GM20000 (cell line): ENCODE data around the gene HNRNPA2B1.

Source experiments
- DNase-seq: peaks from one replicate; pipeline ENCODE4 v3.0.0; 2012; ENCODE audit warnings: low spot score
- TF ChIP-seq, protein P1 (sequence below): IDR thresholded peaks from 2 replicates; pipeline ENCODE4 v1.5.1; 2012; ENCODE audit warnings: mild to moderate bottlenecking, control low read depth; ENCODE audit errors: extremely low read depth, missing control alignments

The HNRNPA2B1 gene

GRCh38 chr7:26147030-26147429 lies 53.5 kb downstream of the HNRNPA2B1 start:
- TF ChIP-seq, protein P1, sequence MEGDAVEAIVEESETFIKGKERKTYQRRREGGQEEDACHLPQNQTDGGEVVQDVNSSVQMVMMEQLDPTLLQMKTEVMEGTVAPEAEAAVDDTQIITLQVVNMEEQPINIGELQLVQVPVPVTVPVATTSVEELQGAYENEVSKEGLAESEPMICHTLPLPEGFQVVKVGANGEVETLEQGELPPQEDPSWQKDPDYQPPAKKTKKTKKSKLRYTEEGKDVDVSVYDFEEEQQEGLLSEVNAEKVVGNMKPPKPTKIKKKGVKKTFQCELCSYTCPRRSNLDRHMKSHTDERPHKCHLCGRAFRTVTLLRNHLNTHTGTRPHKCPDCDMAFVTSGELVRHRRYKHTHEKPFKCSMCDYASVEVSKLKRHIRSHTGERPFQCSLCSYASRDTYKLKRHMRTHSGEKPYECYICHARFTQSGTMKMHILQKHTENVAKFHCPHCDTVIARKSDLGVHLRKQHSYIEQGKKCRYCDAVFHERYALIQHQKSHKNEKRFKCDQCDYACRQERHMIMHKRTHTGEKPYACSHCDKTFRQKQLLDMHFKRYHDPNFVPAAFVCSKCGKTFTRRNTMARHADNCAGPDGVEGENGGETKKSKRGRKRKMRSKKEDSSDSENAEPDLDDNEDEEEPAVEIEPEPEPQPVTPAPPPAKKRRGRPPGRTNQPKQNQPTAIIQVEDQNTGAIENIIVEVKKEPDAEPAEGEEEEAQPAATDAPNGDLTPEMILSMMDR = no peak
- no peak for DNase-seq

DNA sequence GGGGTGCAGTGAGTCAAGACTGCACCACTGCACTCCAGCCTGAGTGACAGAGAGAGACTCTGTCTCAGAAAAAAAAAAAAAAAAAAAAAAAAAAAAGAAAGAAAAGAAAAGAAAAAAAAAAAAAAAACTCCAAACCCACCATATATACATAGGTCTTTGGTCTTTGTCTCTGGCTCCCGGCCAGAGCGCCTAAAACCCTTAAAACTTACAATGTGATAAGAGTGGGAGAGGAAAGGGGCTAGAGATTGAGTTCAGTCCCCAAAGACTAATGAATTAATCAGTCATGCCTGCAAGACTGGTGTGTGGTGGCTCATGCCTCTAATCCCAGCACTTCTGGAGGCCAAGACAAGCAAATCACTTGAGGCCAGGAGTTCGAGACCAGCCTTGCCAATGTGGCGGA lies 55.3 kb downstream of the HNRNPA2B1 start:
- no peak for DNase-seq

GRCh38 chr7:26144184-26145080 lies 56.1 kb downstream of the HNRNPA2B1 start:
- TF ChIP-seq, protein P1 = no peak

More for the DNA sequence above, 55.3 kb downstream of the HNRNPA2B1 start:
- TF ChIP-seq, protein P1 = no peak

DNA sequence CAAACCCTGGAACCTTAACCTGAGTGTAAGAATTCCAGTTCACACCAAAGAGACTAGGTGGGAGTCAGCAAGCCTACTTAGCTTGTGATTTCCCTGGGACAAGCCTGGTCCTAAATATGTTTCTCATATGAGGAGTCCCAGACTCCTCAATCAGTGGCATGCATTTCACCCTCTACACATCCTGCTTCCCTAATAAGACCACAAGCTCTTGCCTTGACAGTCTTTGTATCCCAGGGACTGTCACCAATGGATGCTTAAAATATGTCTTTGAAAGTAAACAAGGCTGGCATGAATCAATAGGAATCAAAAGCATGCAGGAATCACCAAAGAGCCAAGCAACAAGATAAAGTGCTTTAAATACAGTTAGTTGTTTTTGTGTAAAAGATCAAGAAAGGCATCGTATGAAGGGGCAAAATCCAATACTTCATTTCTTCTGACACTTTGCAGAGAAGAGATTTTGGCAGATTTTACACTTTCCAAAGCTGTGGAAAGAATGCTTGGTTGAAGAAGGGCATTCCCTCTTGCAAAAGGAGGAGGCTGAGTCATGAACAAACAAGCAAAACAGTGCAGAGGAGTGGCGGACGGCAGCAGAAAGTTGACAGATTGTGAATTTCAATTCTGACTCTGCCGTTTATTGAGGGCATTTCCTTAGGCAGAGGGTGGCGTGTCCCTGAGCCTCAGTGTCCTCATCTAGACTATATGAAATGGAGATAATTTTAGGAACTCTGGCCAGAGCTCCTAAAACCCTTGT lies 57.1 kb downstream of the HNRNPA2B1 start:
- TF ChIP-seq, protein P1 = no peak
- no peak for DNase-seq

More at GRCh38 chr7:26144184-26145080, 56.1 kb downstream of the HNRNPA2B1 start:
- DNase-seq = no peak

DNA sequence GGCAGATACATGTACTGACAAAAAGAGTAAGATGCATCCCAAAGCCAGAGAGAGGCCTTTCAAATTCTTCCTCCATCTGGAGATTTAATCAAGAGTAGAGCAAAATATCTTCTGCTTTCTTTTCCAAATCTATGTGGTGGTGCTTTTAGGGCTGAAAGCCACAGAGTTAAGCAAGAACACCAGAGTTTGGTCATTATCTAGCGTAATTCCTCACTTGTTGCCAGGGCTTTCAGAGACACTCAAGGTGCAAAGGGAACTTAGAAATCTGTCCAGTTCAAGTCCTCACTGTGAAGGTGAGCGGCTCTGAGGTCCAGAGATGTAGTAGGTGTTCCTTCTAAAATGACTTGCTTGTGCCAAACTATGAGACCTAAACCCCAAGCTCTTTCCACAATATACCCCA lies 59.5 kb downstream of the HNRNPA2B1 start:
- DNase-seq = no peak
- TF ChIP-seq, protein P1 = no peak

- DNase-seq = no peak
- TF ChIP-seq, protein P1 = no peak
Measured at GRCh38 chr7:26140380-26140779, 60.2 kb downstream of the HNRNPA2B1 start.
